ENCODE measurements around the gene PML.
A peak's percentile ranks its signal among the peaks of the same experiment; 100 is the strongest.

- peak; percentile 60 for TF ChIP-seq CTCF (IDR thresholded peaks at IDR 0.05; ENCODE audit: insufficient read depth, low read length)
- no peak for TF ChIP-seq POLR2AphosphoS5 (IDR thresholded peaks at IDR 0.05; ENCODE audit: low read depth)
- TF ChIP-seq REST (IDR thresholded peaks at IDR 0.05; ENCODE audit: insufficient replicate concordance, low read depth) = no peak
- TF ChIP-seq GABPA (IDR thresholded peaks at IDR 0.05; ENCODE audit: low read depth) = no peak
Measured at GRCh38 chr15:73950831-73951561, 43.5 kb upstream of the PML start.
